Measurements from ENCODE around the gene TGFB1. TPM values are rescaled to one million over a fixed set of nuclear protein-coding genes. Genes with fewer than 3 reads are reported as not detected.

TGFB1 gene
- total RNA-seq, 1 experiment from 2014 or later: 102 TPM

DNA sequence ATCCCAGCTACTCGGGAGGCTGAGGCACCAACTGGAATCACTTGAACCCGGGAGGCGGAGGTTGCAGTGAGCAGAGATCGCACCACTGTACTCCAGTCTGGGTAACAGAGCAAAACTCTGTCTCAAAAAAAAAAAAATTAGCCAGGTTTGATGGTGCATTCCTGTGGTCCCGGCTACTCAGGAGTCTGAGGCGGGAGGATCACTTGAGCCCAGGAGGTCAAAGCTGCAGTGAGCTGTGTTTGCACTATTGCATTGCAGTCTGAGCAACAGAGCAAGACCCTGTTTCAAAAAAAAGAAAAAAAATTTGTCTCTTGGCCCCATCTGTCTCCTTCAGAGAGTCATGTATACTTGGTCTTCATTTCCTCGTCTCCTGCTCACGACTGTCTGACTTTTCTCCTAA, 42.1 kb downstream of the TGFB1 start:
- Histone ChIP-seq H3K4me1 (ENCODE audit: insufficient read depth, low read length, poor library complexity, severe bottlenecking) (peaks cover 12% of the 10 kb centered on the region), H3K36me3 (ENCODE audit: insufficient read depth, low read length, poor library complexity, severe bottlenecking) (peaks cover 40% of the 10 kb centered on the region), H3K27me3 (replicated peaks; ENCODE audit: insufficient read depth, low read depth, low read length, poor library complexity) (no peaks in the 10 kb centered on the region), H3K4me3 (ENCODE audit: low read depth, low read length, poor library complexity, severe bottlenecking) (no peak overlapping the region), H3K27ac (ENCODE audit: low read depth, low read length, poor library complexity, severe bottlenecking) (no peak overlapping the region), H3K9me3 (ENCODE audit: low read depth, low read length, poor library complexity, severe bottlenecking) (no peaks in the 10 kb centered on the region)
- DNase-seq (ENCODE audit: low spot score): no peak
- ChIA-PET CTCF (interaction anchor here (0.6 kb wide), 1 partner anchor 723 kb away, joined by 4 read pairs; no protein-coding TSS in a partner anchor), POLR2A (ENCODE audit: low non-redundant PET) (no interaction called here)
- BruUV-seq (replicated peaks): no TSS peak
- intact Hi-C loops (cut with micrococcal nuclease; ENCODE audit: unreplicated experiment): no loop called here
- TF ChIP-seq, protein P1, sequence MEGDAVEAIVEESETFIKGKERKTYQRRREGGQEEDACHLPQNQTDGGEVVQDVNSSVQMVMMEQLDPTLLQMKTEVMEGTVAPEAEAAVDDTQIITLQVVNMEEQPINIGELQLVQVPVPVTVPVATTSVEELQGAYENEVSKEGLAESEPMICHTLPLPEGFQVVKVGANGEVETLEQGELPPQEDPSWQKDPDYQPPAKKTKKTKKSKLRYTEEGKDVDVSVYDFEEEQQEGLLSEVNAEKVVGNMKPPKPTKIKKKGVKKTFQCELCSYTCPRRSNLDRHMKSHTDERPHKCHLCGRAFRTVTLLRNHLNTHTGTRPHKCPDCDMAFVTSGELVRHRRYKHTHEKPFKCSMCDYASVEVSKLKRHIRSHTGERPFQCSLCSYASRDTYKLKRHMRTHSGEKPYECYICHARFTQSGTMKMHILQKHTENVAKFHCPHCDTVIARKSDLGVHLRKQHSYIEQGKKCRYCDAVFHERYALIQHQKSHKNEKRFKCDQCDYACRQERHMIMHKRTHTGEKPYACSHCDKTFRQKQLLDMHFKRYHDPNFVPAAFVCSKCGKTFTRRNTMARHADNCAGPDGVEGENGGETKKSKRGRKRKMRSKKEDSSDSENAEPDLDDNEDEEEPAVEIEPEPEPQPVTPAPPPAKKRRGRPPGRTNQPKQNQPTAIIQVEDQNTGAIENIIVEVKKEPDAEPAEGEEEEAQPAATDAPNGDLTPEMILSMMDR (conservative IDR thresholded peaks at IDR 0.05; ENCODE audit: low read depth, low read length): no peak

DNA sequence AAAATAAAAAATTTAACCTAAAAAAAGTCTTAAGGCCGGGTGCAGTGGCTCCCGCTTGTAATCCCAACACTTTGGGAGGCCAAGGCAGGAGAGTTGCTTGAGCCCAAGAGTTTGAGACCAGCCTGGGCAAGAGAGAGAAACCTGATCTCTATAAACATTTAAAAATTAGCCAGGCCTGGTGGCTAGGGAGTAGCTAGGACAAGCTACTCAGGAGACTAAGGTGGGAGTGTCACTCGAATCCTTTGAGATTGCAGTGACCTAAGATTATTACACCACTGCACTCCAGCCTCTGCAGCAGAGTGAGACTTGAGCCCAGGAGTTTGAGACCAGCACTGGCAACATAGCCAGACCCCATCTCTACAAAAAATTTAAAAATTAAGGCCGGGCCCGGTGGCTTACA, 42.6 kb downstream of the TGFB1 start:
- CTCF ChIA-PET: interaction anchor here (0.6 kb wide), 1 partner anchor 724 kb away, joined by 4 read pairs; no protein-coding TSS in a partner anchor
- no peak for DNase-seq (ENCODE audit: low spot score)
- H3K4me3 ChIP-seq (ENCODE audit: low read depth, low read length, poor library complexity, severe bottlenecking): peak overlapping the region; percentile 78
- no peaks in the 10 kb centered on the region for H3K27me3 ChIP-seq (replicated peaks; ENCODE audit: insufficient read depth, low read depth, low read length, poor library complexity)
- H3K27ac ChIP-seq (ENCODE audit: low read depth, low read length, poor library complexity, severe bottlenecking): peak overlapping the region; percentile 96
- H3K36me3 ChIP-seq (ENCODE audit: insufficient read depth, low read length, poor library complexity, severe bottlenecking): peaks cover 40% of the 10 kb centered on the region
- intact Hi-C loops (cut with micrococcal nuclease; ENCODE audit: unreplicated experiment): no loop called here
- no peaks in the 10 kb centered on the region for H3K9me3 ChIP-seq (ENCODE audit: low read depth, low read length, poor library complexity, severe bottlenecking)
- TF ChIP-seq, protein P1 (conservative IDR thresholded peaks at IDR 0.05; ENCODE audit: low read depth, low read length): no peak
- no peak for TF ChIP-seq EZH2 (IDR thresholded peaks at IDR 0.05; ENCODE audit: borderline replicate concordance, low read depth, low read length, poor library complexity, severe bottlenecking)
- POLR2A ChIA-PET (ENCODE audit: low non-redundant PET): no interaction called here
- BruUV-seq (replicated peaks): no TSS peak
- H3K4me1 ChIP-seq (ENCODE audit: insufficient read depth, low read length, poor library complexity, severe bottlenecking): peaks cover 12% of the 10 kb centered on the region

DNA sequence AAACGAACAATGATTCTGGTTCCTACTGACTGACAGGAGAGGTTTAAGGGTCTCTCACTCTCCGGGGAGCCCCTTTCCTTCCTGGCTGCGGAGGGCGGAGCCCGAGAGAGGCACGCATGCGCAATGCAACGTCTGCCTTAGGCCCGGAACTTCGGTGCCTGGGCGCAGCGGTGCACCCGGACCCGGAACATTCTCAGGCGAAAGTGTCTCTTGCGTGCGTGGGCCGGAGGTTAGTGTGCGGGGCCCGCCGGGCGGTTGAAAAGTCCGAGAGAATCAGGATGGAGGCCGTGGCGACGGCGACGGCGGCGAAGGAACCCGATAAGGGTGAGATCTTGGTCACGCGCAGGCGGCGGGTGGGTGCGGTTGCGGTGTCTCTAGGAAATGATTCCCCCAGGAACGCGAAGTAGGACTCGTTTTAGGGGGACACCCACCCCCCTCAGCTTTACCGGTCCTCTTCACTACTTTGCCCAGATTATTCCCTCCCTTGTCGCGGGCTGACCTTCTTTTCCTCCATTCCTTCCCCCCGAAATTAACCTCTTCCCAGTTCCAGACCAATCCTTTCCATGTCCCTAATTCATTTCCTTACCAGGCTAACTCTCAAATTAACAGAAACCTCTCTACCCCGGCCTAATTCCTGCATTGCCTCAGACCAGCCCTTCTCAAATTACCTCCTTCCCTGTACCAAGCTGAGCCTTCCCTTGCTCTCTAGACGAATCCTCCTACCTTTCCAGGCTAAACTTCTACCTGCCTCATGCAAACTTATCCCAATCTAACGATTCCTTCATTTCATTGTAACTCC, 43.5 kb downstream of the TGFB1 start, which contains the start of gene CCDC97:
TSS of gene CCDC97 (plus strand) at position 140 of the 799 bp plus-strand sequence. CDS start at position 279, 139 bp downstream.
- CTCF ChIA-PET: interaction anchor here (0.7 to 1.0 kb wide), 2 partner anchors 47 to 1167 kb away, joined by 6 to 10 read pairs; no protein-coding TSS in a partner anchor
- BruUV-seq (replicated peaks): TSS peak; percentile 55
- Histone ChIP-seq H3K27me3 (replicated peaks; ENCODE audit: insufficient read depth, low read depth, low read length, poor library complexity) (no peaks in the 10 kb centered on the region), H3K36me3 (ENCODE audit: insufficient read depth, low read length, poor library complexity, severe bottlenecking) (peaks cover 45% of the 10 kb centered on the region), H3K4me1 (ENCODE audit: insufficient read depth, low read length, poor library complexity, severe bottlenecking) (peaks cover 12% of the 10 kb centered on the region), H3K4me3 (ENCODE audit: low read depth, low read length, poor library complexity, severe bottlenecking) (peak within 1 kb of the TSS; percentile 78), H3K27ac (ENCODE audit: low read depth, low read length, poor library complexity, severe bottlenecking) (peak within 1 kb of the TSS; percentile 96), H3K9me3 (ENCODE audit: low read depth, low read length, poor library complexity, severe bottlenecking) (no peaks in the 10 kb centered on the region)
- no peak for TF ChIP-seq EZH2 (IDR thresholded peaks at IDR 0.05; ENCODE audit: borderline replicate concordance, low read depth, low read length, poor library complexity, severe bottlenecking)
- TF ChIP-seq, protein P1 (conservative IDR thresholded peaks at IDR 0.05; ENCODE audit: low read depth, low read length): no peak
- intact Hi-C loops (cut with micrococcal nuclease; ENCODE audit: unreplicated experiment): loop anchor here (1.0 kb wide), 1 partner anchor 253 kb away; no protein-coding TSS in a partner anchor
- POLR2A ChIA-PET (ENCODE audit: low non-redundant PET): no interaction called here
- peak; percentile 92 for DNase-seq (ENCODE audit: low spot score)
